NCI-H1436 (cell line): ENCODE measurements around the gene KMT2C.
"Not testable (repeated sequence)": the region's sequence is repeated elsewhere in the genome, so short reads cannot be mapped to it uniquely, and the experiment has no call there.

Experiments
- DNase-seq: peaks from one replicate; lab custom pipeline; 2025; lab: John Stamatoyannopoulos, UW

Gene KMT2C

DNA sequence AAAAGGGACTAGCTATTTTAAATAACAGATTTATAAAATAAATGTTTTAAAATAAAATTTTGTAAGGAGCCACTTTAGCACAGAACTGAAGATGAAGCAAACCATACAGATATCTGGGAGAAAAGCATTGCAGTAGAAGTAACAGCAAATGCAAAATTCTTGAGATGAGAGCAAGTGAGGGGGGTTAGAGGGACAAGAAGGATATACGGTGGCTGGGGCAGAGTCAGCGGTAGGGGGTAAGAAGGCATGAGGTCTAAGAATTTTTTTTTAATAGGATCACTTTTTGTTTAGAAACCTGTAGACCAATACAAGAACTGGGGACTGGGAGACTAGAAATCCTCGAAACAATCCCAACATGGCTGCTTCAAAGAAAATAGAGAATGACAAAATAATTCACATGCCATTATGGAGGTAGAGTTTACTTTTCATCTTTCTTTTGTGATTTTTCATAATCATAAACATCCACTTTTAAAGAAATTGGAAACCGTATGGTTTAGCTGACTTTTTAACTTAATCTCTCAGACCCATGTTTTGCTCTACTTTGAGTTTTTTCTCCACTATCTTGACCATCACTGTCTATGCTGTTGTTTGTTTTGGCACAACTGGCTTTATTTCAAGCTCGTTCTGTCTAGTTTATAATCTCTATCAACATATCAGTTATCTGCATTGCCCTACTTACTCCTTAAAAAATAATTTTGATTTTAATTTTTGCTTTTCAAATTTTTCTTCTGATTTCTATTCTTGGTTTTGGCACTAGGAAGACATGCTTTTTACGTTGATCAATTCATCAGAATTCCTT lies 73.5 kb downstream of the KMT2C start:
- no peak for DNase-seq

DNA sequence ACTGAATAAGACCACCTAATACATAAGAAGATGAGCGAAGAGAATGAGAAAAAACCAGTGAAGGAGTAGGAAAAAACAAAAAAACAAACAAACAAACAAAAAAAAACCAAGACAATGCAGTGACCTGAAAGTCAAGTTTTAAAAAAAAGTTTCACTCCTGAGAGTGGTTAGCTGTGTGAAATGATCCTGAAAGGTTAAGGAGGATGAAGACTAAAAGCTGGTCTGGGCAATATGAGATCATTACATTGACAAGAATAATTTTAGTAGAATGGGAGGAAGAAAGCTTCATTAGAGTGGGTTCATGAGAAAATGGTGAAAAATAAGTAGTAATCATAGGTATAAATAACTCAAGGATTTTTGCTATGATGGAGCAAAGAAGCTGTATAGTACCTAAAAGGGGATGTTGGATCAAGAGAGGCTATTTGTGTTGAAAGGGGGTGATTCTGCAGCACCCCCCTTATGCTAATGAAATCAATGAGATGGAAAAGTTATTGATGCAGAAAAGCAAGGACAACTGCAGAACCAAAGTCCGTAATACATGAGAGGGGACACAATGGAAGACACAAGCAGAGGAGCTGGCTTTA lies 80.2 kb downstream of the KMT2C start:
- DNase-seq = no peak

DNA sequence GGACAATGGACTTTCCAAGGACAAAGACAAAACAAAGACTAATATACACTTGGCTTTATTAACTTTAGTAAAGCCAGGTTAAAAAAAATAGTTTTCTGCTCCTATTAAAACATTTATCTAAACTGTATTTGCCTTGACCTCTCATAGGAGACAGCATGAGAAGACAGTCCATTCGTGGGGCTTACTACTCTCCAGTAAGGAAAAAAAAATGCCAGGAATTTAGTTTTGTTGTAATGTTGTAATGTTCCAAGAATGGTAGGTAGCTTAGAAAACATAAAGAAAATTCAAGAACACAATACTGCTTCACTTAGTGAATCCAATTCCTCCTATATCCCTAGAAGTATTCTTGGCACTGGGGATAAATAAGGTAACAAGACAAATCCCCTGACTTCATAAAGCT lies 81.7 kb downstream of the KMT2C start:
- DNase-seq = no peak

DNA sequence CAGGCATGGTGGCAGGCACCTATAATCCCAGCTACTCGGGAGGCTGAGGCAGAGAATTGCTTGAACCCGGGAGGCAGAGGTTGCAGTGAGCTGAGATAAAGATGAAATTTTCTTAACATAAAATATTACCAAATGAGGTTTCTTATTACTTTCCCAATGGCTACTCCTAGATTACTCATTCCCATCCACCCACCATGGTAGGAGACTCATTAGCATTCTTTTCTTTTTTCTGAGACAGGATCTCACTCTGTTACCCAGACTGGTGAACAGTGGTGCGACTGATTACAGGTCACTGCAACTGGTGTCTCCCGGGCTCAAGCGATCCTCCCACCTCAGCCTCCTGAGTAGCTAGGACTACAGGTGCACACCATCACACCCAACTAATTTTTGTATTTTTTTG lies 82.5 kb downstream of the KMT2C start:
- DNase-seq = not testable (repeated sequence)

DNA sequence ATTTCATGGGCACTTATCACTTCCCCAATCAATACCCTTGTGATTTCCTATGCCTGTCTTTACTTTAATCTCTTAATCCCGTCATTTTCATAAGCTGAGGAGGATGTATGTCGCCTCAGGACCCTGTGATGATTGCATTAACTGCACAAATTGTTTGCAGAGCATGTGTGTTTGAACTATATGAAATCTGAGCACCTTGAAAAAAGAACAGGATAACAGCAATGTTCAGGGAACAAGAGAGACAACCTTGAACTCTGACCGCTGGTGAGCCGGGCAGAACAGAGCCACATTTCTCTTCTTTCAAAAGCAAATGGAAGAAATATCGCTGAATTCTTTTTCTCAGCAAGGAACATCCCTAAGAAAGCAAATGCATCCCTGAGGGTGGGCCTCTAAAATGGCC lies 84.1 kb downstream of the KMT2C start:
- not testable (repeated sequence) for DNase-seq

DNA sequence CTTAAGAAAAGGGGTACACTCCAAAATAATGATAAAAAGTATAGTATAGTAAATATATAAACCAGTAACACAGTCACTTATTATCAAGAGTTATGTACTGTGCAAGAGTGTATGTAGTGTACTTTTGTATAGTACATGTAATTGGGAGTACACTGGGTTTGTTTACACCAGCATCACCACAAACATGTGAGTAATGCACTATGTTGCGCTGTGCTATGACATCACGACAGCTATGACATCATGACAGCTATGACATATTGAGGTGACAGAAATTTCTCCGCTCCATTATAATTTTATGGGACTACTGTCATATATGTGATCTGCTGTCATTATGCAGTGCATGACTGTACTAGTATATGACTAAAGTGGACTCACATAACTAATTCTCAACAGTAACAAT lies 84.6 kb downstream of the KMT2C start:
- DNase-seq = no peak

DNA sequence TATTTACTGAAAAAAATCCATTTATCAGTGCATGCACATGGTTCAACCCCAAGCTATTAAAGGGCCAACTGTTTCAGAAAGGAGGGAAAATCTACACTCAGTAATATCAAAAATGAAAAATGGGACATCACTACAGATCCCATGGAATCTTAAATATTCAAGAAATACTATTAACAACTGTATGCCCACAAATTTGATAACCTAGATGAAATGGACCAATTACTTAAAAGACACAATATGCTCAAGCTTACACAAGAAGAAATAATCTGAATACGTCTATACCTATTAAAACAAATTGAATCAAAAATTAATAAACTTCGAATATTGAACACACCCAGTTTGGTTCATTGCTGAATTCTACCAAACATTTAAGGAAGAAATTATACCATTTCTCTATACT lies 87.9 kb downstream of the KMT2C start:
- DNase-seq = no peak

DNA sequence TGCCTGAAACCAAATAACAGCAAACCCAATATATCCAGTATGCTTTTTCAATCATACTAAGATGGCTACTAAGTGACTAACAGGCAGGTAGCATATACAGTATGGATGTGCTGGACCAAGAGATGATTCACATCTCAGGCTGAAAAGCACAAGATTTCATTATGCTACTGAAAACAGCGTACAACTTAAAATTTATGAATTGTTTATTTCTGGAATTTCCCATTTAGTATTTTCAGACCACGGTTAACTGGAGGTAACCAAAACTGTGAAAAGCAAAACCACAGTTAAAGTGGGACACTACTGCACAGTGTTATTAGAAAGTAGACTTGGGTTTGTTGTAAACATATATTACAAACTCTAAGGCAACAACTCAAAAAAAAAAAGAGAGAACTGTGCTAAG lies 91.5 kb downstream of the KMT2C start:
- no peak for DNase-seq

DNA sequence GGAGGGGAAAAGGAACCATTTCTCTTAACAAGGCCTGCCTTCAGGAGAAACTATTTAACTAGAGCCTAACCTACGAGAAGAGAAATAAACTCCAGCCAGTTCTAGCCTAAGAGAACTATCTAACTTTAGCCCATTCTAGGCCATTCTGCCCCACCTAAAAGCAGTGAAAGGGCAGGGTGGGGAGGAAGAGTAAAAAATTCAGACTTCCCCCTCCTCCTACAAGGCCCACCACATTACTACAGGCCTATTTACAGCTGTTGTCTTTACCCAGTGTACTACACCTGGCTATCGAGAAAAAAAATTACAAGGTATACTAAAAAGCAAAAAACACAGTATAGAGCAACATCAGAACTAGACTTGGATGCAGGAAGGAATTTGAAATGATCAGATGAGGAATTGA lies 93.0 kb downstream of the KMT2C start:
- DNase-seq = no peak

DNA sequence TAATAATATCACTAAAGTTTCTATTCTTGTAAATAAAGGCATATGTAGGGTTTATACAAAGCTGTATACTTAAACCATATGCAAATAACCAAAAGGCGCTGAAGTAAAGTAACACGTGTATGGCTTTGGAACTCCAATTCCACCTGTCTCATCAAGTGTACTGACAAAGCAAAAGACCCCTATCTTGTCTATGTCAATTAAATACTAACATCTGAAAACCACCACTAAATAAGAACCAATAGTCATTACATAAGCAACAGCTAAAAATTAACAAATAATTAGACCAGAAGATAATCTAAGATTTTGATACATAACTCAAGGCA lies 93.9 kb downstream of the KMT2C start:
- no peak for DNase-seq

DNA sequence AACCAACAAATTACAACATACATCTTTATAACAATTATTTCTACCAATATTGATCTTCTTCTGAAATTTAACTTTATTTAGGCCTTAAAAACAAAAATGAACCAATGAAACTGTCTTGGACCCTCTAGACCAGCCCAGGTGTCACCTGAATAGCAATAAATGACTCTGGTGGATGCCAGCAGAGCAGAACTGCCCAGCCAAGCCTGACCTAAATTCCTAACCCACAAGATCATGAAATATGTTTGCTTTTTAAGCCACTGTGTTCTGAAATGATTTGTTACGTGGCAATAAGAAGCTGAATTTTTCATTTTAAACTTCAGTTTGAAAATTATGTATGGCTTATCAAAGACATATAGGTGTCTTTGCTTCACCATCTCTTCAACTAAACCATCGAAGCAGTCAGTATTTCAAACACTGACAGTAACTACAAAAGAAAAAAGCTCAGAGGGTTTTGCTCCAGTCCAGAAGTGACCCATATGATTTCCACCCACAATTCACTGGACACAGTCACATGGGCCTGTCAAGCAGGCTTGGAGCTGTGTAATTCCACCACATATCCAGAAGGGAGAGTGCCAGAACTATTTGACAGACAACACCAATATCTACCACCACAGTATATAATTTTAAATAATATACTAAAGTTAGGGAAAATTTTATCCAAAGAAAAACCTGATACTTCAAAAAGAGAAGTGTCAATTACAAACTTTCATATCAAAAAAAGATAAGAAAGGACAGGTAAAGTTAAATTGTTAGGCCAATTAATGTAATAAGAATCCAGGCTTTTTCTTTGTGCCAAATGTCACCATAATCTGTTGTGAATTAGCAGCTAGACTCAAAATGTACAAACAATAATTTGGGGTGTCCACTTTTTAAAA lies 94.5 kb downstream of the KMT2C start:
- DNase-seq = no peak

DNA sequence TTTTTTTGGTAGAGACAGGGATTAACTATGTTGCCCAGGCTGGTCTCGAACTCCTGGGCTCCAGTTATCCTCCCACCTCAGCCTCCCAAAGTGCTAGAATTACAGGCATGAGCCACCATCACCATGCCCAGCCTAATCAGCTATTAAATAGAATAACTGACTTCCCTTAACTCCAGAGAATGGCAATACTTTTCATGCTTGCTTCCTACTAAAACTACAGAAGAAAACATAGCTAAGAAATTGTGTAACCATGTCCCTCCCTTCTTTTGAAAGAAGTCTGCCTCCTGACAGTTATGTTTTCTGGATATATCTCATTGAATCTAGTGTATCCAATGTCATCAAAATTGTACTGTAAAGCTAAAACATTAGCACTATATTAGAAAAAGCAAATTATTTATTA lies 95.6 kb downstream of the KMT2C start:
- no peak for DNase-seq

DNA sequence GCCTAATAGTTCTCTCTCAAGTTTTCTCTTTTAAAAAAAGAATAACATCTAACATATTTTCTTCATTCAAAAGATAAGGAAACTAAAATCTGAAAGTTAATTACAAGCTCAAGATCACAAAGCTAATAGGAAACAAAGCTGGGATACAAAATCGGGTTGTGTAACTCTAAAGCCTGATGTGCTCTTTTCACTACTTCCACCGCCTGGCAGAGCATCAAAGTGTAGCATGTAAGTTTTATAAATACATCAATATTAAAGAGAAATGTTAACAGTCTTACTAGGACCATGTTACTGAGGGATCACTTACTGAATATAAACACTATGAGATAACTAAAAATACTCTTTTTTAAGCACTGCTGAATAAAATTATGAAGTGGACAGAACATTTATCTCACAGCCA lies 97.2 kb downstream of the KMT2C start:
- no peak for DNase-seq

DNA sequence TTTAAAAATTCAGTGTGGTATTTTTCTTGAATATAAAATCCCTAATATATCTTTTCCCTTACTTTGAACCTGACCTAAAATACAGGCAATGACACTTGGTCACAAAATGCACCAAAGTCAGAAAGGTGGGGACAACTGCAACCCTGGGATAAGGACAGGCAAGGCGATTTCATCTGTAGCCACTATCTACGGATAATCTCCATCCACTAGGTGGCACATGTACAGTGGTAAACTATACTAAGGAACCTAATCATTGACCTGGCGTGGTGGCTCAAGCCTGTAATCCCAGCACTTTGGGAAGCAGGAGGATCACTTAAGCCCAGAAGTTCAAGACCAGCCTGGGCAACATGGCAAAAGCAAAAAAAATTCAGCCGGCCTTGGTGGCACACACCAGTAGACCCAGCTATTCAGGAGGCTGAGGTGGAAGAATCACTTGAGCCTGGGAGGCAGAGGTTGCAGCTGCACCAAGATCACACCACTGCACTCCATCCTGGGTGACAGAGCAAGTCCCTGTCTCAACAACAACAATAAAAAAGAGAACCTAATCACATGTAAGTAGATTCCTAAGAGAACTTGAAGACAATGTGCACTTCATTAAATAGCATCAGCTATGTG lies 98.9 kb downstream of the KMT2C start:
- DNase-seq = no peak

DNA sequence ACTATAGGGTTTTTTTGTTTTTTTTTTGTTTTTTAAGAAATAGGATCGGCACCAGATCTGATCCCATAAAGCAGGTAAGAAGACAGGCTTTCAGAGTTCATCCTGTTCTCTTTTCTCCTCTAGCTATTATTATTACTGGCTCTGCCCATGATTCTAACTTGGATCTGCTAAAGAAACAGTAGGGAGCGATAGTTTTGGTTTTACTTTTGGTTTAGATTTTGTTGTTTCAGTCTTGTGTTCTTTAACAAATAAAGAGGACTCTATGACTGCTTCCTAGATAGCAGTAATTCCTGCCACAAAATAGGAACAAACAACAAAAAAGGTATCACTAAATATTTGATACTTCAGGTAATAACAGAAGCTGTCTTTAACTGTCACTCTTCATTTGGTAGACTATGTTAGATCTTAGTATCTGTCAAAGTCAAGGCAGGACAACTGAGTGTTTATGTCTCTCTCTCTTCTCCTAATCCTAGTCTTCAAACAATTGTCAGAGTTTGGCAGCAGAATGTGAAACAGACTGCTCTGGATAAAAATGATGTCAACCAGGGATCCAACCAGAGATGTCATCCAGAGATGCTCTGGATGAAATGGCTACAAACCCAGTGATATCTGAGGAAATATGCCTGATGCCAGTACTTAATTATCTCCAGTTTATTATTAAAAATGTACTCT lies 99.8 kb downstream of the KMT2C start:
- DNase-seq = no peak

DNA sequence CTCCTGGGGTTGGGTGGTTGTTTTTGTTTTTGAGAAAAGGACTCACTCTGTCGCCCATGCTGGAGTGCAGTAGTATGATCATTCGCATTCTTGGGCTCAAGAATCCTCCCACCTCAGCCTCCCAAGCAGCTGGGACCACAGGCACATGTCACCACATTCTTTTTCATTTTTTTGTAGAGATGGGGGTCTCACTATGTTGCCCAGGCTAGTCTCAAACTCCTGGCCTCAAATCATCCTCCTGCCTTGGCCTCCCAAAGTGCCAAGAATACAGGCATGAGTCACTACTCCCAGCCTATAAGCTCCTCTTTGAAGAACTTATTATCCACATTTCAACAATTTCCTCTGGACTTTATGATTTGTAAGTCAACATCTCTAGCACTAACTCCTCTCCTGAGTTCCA lies 102.7 kb downstream of the KMT2C start:
- no peak for DNase-seq

DNA sequence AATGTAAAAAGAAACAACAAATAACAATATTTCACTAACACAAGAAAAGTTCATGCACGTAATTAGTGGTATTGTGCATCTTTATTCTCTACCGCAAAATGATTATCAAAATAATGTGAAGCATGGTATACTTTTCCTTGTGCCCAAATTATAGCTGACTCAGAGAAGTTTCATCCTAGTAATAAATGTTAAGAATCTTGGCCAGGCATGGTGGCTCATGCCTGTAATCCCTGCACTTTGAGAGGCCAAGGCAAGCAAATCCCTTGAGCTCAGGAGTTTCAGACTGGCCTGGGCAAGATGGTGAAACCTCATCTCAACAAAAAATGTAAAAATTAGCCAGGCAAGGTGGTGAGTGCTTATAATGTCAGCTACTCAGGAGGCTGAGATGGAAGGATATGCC lies 105.0 kb downstream of the KMT2C start:
- no peak for DNase-seq

DNA sequence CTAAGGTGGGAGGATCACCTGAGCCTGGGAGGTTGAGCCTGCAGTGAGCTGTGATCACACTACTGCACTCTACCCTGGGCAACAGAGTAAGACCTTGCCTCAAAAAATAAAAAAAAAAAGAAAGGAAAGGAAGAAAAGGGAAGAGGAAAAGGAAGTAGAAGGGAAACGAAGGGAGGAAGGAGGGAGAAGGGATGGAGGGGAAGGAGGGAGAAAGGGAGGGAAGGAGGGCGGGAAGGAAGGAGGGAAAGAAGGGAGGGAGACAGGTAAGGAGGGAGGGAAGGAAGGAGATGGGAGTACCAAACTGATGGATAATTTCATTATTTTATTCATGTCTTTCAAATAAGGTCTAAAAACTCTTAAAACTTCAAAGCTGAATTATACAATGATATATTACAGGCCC lies 106.3 kb downstream of the KMT2C start:
- no peak for DNase-seq

DNA sequence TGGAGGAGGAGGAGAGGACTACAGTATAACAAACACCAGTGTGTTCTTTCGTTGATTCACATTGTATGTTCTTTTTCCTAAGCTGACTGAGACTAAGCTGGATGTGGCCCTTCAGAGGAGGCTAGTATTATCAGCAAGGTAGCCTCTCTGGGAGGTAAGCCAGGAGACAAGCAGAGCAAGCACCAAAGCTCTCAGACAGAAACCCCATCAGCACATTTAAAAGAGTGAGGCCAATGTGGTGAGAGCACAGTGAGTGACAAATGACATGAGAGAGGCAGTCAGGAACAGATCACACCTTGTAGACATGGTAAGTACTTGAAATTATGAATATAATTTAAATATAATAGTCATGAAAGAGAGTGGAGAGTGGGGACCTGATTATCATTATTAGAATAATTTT lies 107.6 kb downstream of the KMT2C start:
- no peak for DNase-seq

DNA sequence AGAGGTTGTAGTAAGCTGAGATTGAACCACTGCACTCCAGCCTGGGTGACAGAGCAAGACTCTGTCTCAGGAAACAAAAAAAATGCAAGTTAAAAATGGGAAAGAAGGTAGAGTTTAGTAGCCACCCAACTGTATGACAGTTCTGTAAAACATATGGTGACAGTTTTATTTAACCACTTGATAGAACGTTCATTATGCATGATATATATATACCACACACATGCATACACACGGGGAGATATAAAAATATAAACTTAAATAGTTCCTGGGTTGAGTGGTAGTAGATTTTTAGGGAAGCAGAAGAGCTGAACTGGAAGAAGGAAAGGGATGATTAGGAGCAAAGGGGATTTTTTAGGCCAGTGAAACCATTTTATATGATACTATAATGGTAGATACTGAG lies 120.0 kb downstream of the KMT2C start:
- no peak for DNase-seq

DNA sequence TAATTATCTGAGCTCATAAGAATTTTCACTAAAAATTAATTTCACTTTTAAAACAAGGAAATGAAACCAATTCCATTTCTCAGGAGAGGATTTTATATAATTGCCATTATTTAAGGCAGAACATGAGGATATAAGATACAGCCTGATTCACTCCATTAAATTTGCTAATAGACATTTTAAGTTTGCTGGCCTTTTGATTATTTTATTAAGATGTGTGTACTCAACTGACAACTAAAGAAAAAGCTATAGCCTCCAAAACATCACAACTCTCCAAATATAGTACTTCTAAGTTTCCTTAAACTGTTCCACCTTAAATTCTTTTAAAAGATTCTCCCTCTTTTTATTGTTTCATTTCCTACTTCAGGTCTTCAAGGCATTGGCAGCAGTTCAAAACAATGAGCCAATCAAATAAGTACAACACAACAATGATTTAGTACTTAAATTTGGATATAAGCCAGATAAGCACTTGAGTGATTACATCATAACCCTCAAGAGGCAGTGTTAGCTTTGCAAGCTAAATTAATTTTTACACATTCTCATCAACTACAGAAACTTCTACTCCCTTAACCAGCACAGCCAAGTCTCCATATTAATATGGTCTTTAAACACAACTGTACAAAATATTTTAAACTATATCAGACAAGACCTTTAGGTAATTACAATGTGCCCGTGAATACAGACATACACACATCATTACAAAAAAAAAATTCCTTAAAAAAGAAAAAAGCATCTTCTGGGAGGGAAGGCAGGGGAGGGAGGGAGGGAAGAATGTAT lies 121.8 kb downstream of the KMT2C start:
- peak; percentile 88 for DNase-seq
